ENCODE results near the gene SETD2.
"Not testable (repeated sequence)": the region's sequence is repeated elsewhere in the genome, so short reads cannot be mapped to it uniquely, and the experiment has no call there.

Gene SETD2

DNA sequence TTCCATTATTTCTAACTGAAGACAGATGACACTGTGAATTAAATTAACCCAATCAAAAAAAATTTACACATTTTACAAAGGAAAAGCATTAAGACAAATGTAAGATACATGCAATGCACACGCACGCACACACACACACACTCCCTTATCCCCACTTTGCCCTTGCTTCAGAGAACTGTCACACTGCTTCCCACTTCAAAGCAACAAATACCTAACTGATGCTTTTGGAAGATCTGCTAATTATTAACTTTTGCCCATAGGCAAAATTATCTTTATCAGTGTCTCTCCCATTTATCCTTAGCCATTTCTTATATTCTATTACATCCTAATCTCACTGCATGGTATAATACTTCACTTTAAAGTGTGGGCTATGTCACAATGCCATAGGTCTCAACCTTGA lies 60.3 kb downstream of the SETD2 start:
- DNase-seq (ENCODE audit: low spot score), result no peak

DNA sequence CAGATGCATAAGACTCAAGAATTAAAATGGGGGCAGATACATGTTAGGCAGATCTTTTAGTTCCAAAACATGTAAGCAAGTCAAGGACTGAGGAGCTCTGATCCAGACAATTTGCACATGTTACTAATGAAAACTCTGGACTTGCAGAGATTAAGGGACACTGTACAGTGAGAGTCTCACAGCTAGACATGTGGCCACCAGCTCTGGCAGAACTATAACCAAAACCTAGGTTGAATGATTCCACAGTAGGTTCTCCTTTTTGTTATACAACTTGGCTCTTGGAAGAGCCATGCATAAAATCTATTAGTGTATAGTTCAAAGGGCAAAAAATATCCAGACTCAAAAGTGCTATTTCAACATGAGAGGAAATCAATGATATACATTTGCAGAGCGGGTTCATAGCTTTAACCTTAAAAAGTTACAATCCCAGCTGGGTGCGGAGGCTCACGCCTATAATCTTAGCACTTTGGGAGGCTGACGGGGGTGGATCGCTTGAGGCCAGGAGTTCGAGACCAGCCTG lies 61.8 kb downstream of the SETD2 start:
- no peak for DNase-seq (ENCODE audit: low spot score)

DNA sequence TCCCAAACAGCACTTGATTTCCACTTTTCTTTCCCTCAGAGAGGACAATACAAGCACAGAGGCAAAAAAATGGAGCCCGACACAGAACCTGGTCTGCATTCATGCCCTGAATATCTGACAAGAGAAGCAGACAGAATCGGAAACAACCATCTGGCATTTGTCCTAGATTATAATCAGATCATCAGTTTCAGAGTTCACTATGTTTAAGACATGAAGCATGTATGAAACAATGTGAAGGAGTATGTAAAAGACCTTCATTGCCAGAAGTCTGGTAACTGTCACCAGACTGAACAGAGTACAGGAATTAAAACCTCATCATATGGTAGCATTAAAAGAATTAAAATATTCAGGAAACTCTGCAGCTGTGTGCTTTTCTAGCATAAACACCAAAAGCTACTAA lies 65.0 kb downstream of the SETD2 start:
- no peak for DNase-seq (ENCODE audit: low spot score)

DNA sequence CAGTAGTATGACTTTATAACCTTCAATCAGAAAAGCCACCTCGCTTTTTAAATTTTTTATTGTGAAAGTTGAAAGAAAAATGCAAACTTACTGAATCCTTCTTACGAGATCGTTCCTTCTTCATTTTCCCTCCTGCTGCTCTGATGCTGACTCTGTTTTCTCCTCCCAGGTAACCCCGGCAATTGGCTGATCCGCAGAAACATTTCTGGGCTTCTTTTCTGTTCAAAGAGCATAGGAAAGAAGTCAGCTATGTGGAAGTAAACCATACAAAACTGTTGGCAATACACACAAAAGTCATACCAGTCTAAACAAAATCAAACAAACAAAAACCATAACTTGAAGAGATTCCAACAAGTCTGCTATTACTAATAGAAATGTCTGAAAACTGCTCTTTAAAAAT lies 66.0 kb downstream of the SETD2 start:
- DNase-seq (ENCODE audit: low spot score), result no peak

DNA sequence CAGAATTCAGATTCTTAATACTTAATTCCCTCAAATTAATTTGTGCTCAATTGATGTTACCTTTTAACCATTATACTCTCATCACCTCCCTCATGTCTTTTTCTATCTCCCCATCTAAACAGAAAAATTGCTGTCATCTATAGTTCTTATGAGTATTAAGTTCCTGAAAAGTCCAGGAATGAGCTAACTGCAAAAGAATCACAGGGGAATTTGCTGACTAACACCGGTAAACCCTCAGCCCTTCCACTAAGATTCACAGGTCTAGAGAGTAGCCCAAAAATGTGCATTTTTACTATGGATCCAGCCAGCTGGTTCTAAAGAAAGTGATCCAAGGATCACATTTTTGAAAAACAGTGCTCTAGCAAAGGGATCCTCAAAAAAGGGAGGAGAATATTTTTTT lies 67.0 kb downstream of the SETD2 start:
- DNase-seq (ENCODE audit: low spot score), result no peak

DNA sequence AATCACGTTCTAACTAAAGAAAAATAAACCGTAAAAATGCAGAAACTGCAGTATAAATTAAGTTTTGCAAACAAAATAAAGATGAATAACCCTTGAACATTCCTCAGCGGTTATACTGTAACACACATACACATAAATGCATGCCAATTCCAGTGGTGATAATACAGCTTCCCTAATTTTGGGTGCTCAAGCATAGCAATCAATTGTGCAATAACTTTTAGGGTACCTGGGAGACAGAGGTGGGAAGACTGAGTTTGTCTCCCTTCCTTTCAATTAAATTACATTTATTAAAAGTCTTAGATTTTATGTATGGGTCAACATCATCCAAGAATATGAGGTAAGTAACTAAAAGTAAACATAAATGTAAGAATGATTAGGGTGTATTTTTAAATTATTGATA lies 71.8 kb downstream of the SETD2 start:
- DNase-seq (ENCODE audit: low spot score), result no peak

DNA sequence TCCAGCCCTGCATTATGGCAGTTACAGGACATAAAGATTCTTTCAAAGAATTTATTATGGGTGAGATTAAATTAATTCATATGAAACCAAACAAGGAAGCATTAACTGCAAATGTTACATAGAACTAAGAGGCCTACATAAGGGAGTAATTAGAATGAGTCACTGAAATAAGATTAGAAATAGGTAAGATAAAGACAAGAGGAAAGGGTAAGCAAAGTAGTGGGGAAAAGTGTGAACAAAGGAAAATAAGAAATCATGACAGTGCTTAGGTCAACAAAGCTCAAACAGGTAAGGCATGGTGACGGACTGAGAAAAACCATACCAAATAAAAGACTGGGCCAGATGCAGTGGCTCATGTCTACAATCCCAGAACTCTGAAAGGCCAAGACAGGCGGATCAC lies 74.3 kb downstream of the SETD2 start:
- DNase-seq (ENCODE audit: low spot score), result no peak

DNA sequence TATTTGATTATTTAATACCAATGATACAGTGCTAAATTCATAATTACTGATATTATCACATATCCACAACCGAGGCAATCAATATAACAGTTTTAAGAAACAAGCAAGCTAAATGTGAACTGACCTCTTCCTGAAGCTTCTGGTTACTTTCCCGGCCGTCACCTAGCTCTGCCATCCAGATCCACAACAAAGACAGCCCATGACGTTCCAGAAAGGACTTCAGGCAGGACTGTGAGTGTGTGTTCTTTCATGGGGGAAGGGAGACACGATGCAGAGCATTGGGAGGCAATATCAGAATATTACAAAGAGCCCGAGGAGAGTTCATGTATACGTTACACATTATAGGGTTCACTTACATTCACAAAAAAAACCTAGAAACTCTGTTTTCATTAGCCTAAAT lies 77.8 kb downstream of the SETD2 start:
- no peak for DNase-seq (ENCODE audit: low spot score)

DNA sequence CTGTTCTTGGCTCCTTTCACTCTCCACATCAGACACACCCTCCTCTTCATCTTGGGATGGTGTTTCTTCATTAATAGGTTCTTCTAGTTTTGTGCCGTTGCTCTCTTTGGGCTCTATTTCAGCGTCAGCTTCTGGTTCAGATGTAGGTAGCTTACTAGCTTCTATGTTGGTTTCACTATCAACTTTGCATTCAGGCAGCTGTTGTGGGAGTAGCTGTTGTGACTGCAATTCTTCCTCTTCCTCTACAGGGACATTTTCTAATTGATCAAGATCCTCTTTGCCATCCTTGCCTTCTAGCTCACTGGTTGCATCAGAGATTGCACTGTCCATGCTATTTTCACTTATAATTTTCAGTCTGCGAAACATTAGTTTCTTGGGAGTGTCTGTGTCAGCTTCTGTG lies 80.1 kb downstream of the SETD2 start:
- DNase-seq (ENCODE audit: low spot score), result no peak

DNA sequence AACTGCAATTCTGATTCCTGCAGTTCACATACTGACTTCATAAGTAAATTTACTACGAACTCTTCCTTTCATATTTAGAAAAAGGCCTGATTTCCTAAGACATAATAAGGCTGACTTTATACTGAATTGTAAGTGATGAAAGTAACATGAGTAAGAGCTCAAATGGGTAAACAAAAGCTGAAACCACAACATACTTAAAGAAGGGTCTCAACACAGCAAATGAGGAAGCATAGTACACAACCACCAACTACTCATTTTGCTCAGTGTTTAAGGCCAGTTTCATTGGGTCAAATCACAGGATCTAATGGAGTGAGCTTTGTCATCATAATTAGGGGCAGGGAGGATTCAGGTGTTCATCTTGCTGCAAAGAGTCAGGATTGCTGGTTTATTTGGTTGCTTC lies 81.4 kb downstream of the SETD2 start:
- DNase-seq (ENCODE audit: low spot score), result no peak

DNA sequence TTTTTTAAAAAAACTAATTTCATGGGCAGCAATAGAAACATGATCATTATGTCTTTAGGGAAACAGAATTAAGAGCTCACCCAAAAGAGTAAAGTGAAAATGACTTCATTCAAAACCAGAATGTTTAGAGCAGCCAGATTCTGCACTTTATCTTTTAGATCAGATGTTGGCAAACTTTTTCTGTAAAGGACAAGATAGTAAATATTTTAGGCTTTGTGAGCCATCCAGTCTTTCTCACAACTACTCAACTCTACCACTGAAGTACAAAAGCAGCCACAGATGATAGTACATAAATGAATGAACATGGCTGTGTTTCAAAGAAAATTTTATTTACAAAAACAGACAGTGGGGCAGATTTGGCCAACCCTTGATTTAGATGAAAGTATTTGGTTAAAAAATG lies 84.5 kb downstream of the SETD2 start:
- no peak for DNase-seq (ENCODE audit: low spot score)

DNA sequence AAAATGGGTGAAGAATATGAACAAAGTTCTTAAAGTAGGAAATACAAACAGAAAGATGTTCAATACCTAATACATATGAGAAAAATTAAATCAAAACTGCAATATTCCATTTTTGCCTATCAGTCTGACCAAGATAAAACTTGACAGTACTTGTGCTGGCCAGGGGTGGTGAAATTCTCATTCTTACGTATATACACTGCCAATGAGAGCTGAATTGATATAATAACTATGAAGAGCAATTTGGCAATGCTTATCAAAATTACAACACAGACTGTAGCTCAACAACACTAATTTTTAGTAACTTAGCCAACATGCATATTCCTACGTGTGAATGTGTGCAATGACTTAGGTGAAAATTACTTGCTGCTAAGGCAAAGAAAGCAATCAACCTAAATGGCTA lies 90.2 kb downstream of the SETD2 start:
- DNase-seq (ENCODE audit: low spot score), result no peak

DNA sequence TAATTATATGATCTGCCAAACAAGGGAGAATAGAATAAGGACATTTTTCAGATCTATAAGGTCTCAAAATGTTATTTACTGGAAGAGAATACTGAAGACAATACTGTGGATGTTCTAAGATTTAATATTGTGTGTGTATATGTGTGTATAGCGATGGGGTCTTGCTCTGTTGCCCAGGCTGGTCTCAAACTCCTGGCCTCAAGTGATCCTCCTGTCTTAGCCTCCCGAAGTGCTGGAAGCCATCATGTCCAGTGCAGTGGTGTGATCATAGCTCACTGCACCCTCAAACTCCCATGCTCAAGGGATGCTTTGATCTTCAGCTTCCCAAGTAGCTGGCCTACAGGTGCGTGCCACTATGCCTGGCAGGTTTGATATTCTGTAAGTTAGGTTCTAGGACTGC lies 93.1 kb downstream of the SETD2 start:
- DNase-seq (ENCODE audit: low spot score), result no peak

DNA sequence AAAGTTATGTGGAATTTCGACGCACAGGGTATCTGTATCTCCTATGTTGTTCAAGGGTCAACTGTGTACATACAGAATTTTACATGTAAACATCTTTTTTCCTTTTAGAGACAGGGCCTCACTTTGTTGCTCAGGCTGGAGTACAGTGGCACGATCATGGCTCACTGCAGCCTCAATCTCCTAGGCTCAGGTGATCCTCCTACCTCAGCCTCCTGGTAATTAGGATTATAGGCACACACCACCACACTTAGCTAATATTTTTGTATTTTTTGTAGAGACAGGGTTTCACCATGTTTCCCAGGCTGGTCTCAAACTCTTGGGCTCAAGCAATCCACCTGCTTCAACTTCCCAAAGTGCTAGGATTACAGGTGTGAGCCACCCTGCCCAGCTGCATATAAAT lies 97.7 kb downstream of the SETD2 start:
- not testable (repeated sequence) for DNase-seq (ENCODE audit: low spot score)

DNA sequence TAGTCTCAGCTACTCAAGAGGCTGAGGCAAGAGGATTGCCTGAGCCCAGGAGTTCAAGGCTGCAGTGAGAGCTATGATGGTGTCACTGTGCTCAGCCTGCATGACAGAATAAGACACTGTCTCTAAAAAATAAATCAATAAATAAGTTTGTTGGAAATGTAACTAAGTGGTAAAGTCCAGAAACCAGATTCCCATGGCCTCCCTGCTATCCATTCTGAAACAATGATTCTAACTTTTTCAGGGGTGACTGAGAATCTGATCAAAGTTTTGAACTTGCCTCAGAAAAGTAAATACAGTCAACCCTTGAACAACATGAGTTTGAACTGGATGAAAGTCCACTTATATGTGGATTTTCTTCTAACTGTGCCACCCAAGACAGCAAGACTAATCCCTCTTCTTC lies 98.2 kb downstream of the SETD2 start:
- no peak for DNase-seq (ENCODE audit: low spot score)

DNA sequence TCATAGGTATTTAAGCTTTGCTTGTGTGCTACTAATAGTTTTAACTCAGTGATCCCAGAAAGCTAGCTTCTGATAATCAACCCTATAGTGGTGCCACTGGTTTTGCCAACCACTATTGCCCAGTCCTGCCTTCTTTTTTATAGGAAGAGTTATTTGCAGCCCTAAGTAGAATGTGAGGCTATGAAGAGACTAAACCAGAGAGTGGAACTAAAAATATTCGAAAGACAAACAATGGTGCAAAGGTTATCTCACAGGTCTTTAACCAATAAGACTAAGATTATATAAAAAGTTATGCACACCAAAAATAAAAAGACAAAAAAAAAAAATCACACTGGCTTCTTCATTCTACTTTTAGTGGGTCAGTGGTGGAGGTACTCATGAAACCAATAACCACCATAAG lies 98.9 kb downstream of the SETD2 start:
- DNase-seq (ENCODE audit: low spot score), result no peak

DNA sequence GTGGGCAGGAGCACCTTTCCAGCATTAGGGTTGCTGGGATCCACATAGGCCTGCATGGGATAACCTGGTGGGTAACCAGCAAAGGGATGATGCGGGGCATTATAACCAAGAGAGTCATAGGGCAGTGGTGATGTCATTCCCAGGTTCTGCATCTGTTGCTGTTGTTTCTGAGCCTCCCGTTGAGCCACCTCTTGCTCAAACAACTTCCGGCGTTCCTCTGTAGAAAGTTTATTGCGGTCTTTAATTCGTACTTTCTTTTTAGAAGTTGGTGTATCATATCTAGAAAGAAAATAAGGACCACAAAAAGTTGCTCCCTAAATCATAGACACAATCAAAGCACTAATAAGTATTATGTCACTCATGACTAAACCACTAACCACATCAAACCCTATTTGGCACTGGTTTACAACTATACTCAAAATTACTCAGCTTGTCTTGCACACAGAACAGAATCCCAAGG lies 106.7 kb downstream of the SETD2 start:
- DNase-seq (ENCODE audit: low spot score), result no peak

DNA sequence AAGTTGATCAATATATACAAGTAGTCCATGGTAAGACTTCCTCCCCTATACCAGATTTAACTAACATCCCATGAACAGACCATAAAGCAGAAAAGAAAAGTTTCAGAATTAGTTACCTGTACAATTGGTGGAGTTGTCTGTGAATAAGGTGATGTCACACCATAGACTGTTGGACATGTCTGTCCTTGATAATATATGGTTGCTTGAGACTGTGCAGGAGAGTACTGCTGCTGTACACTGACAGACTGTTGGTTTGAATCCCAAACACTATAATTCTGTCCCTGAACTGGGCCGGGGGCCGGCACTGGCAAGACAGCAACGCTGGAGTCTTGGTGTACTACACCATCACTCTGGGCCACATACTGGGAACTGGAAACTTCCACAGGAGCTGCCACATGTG lies 107.2 kb downstream of the SETD2 start:
- no peak for DNase-seq (ENCODE audit: low spot score)

DNA sequence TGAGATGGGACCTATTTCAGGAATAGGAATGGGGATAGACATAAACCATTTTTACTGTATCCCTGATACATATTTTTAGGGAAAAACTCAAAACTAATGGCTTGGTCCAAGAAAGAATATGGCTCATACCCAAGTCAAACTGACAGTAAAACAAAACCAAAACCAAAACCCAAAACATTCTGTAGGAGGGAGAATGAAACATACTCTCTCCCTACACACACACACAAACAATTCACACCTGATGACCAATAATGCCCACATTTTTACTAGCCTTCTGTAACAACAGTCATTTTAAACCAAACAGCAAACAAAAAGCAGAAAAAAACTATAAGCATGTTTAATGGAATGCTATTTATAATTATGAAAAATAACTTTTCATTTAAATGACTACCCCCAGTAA lies 109.5 kb downstream of the SETD2 start:
- no peak for DNase-seq (ENCODE audit: low spot score)

DNA sequence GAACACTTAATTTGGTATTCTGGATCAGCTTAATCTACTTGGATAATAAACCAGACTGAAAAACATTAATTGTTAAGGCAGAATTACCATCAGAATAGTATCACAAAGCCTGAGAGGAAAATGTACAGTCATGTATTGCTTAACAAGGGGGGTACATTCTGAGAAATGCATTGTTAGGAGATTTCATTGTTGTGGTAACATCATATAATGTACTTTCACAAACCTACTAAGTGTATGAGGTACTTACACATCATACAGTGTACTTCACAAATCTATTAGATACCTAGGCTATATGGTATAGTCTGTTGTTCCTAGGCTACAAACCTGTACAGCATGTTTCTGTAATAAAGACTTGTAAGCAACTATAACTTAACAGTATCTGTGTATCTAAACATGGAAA lies 116.2 kb downstream of the SETD2 start:
- DNase-seq (ENCODE audit: low spot score), result no peak

DNA sequence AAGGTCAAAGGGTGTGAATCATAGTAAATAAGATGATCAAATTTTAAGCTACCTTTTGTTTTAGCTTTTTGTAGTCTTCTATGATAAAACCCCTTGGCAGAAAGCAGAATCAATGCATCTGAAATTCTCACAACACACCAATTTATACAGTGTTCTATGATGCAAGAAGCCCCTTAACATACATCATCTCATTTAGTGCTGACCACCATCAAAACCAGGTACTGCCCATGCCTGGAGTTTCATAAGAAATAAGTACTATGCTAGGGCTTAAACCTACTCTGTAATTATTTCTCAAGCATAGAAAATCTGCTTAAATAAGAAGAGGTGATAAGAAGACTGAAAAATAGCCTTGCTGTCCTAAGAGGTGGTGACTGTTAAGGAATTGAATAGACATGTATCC lies 116.8 kb downstream of the SETD2 start:
- DNase-seq (ENCODE audit: low spot score), result no peak

DNA sequence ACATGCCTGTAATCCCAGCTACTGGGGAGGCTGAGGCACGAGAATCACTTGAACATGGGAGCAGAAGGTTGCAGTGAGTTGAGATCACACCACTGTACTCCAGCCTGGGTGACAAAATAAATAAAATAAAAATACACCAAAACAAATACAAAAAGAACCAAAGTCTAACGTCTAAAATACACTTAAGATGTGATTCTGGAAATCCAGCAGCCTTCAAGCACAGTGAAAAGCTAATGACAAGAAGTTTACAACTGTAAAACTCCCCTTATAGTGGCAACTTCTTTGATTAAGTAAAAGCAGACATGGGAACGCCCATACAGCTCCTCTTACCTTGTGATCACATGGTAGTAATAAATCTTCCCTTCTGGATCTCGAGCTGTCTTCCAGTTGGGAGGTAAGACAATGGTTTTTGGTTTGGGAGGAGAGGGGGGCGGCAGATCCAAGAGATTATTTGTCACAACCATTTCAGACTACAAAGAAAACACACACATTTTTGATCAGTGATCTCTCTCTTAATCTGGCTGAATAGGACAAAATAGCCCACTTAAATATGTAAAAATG lies 121.6 kb downstream of the SETD2 start:
- no peak for DNase-seq (ENCODE audit: low spot score)

DNA sequence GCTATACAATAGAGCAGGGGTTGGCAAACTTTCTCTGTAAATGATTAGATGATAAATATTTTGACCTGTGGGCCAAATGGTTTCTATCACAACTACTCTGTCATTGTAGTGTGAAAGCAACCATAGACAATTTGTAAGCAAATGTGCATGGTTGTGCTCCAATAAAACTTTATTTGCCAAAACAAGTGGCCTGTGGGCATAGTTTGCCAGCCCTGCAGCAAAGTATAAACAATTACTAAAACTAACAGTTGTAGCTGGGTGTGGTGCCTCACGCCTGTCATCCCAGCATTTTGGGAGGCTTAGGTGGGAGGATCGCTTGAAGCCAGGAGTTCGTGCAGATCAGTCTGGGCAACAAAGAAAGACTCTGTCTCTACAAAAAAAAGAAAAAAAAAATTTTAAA lies 122.8 kb downstream of the SETD2 start:
- no peak for DNase-seq (ENCODE audit: low spot score)

DNA sequence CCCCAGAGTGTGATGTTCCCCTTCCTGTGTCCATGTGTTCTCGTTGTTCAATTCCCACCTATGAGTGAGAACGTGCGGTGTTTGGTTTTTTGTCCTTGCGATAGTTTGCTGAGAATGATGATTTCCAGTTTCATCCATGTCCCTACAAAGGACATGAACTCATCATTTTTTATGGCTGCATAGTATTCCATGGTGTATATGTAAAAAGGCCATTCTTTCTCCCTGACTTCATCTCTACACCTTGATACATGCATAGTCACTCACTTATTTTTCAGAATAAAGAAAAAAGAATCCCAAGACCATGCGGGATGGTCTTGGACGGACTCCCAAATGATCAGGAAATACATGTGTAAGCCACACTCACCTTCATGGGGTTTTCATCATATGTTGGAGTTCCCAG lies 126.6 kb downstream of the SETD2 start:
- DNase-seq (ENCODE audit: low spot score), result not testable (repeated sequence)

DNA sequence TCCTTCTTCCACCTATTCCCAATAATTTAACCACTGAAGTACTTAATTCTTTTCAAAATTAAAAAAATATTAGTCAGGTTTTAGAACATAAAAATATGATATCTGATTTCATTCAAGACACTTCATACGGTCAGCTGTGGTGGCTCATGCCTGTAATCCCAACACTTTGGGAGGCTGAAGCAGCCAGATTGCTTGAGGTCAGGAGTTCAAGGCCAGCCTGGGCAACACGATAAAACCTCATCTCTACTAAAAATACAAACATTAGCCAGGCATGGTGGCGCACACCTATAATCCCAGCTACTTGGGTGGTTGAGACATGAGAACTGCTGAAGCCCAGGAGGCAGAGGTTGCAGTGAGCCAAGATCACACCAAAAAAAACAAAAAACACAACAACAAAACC lies 127.8 kb downstream of the SETD2 start:
- no peak for DNase-seq (ENCODE audit: low spot score)
